Endothelial cell of umbilical vein (primary cell): Measurements from ENCODE around the gene DDHD1. TPM values are rescaled to one million over a fixed set of nuclear protein-coding genes. Genes with fewer than 3 reads are reported as not detected.
"Not testable (repeated sequence)": the region's sequence is repeated elsewhere in the genome, so short reads cannot be mapped to it uniquely, and the experiment has no call there.

Experiments used
- BruUV-seq: library from RNA; stranded (reverse); fragments of 400-500 nt; replicated peaks from 2 replicates; lab custom pipeline; 2021; lab: Mats Ljungman, UMichigan
- CTCF ChIA-PET: fragments of 300-600, 350-600 bp; sonication (Branson Sonifier 250); formaldehyde crosslinking; loops from one replicate; lab custom pipeline; 2021; ENCODE audit warnings: antibody characterized with exemption, inconsistent platforms; lab: Charles Lee
- POLR2A ChIA-PET: fragments of 300-600, 350-600 bp; sonication (Branson Sonifier 250); formaldehyde crosslinking; loops from one replicate; lab custom pipeline; 2021; ENCODE audit warnings: antibody characterized with exemption, inconsistent platforms; lab: Charles Lee
- DNase-seq: peaks from one replicate; pipeline ENCODE4 v3.0.0-alpha.2; 2011; ENCODE audit warnings: low read depth, low spot score
- FAIRE-seq: peaks from 2 replicates; lab custom pipeline; 2011; peaks lifted over from hg19 to GRCh38; lab: Jason Lieb, UNC
- H2AFZ ChIP-seq: 2 replicates; pipeline ENCODE4 v1.6.0; 2012; ENCODE audit warnings: low read depth, low read length, control low read depth, inconsistent platforms
- H3K27ac ChIP-seq: 2 replicates; pipeline ENCODE4 v1.5.1; 2011; ENCODE audit warnings: low read depth, mild to moderate bottlenecking, control low read depth, low read length, moderate library complexity; ENCODE audit not compliant: insufficient read depth
- H3K27me3 ChIP-seq, 2 experiments: 2 replicates each; pipeline versions ENCODE4 v1.6.0 to v1.6.1; 2011; ENCODE audit warnings: low read length in 2 of 2, mixed read lengths in 1 of 2; ENCODE audit not compliant: control insufficient read depth in 2 of 2, insufficient read depth in 2 of 2
- H3K36me3 ChIP-seq, 2 experiments: 2 replicates in 1 of 2; 3 replicates in 1 of 2; pipeline ENCODE4 v1.5.1; 2011; ENCODE audit warnings: low read length in 2 of 2, mild to moderate bottlenecking in 1 of 2, moderate library complexity in 1 of 2; ENCODE audit not compliant: control insufficient read depth in 2 of 2, insufficient read depth in 2 of 2; ENCODE audit errors: extremely low read depth in 1 of 2
- H3K4me1 ChIP-seq: 3 replicates; pipeline ENCODE4 v1.5.1; 2011; ENCODE audit warnings: mild to moderate bottlenecking, low read length; ENCODE audit not compliant: control insufficient read depth, insufficient read depth; ENCODE audit errors: extremely low read depth
- H3K4me2 ChIP-seq: 2 replicates; pipeline ENCODE4 v1.6.1; 2011; ENCODE audit warnings: low read length, control low read depth, mixed read lengths; ENCODE audit not compliant: insufficient read depth
- H3K4me3 ChIP-seq, 3 experiments: fragments of 200-600 bp in 1 of 3; sonication (generic), shearing (Covaris generic) in 1 of 3; replicated peaks in 1 of 3; 2 replicates each; pipeline ENCODE4 v1.5.1; 2011 to 2016; ENCODE audit warnings: control low read depth in 3 of 3, low read length in 3 of 3, mild to moderate bottlenecking in 2 of 3, inconsistent platforms in 1 of 3, low read depth in 1 of 3, moderate library complexity in 1 of 3; ENCODE audit not compliant: insufficient read depth in 1 of 3
- H3K79me2 ChIP-seq: 2 replicates; pipeline ENCODE4 v1.6.0; 2012; ENCODE audit warnings: low read length, inconsistent platforms; ENCODE audit not compliant: control insufficient read depth, insufficient read depth
- H3K9ac ChIP-seq: replicated peaks from 2 replicates; pipeline ENCODE3; 2011; ENCODE audit warnings: low read length, control low read depth; ENCODE audit not compliant: insufficient read depth; ENCODE audit errors: extremely low read depth
- H3K9me1 ChIP-seq: replicated peaks from 3 replicates; pipeline ENCODE4 v1.6.0; 2011; ENCODE audit warnings: mild to moderate bottlenecking, low read length; ENCODE audit not compliant: control insufficient read depth, insufficient read depth; ENCODE audit errors: extremely low read depth
- H3K9me3 ChIP-seq: replicated peaks from 2 replicates; pipeline ENCODE4 v1.5.1; 2012; ENCODE audit warnings: low read length, inconsistent platforms; ENCODE audit not compliant: control insufficient read depth, insufficient read depth
- H4K20me1 ChIP-seq: replicated peaks from 2 replicates; pipeline ENCODE3; 2011; ENCODE audit warnings: mild to moderate bottlenecking, low read length; ENCODE audit not compliant: control insufficient read depth, insufficient read depth; ENCODE audit errors: extremely low read depth
- EZH2 ChIP-seq: IDR thresholded peaks from 2 replicates; pipeline ENCODE4 v1.6.1; 2012; ENCODE audit warnings: borderline replicate concordance, low read depth, mild to moderate bottlenecking, moderate library complexity, low read length, inconsistent platforms; ENCODE audit not compliant: severe bottlenecking
- FOS ChIP-seq: IDR thresholded peaks from 2 replicates; pipeline ENCODE4 v1.6.1; 2011; ENCODE audit warnings: mild to moderate bottlenecking, low read length, moderate library complexity, borderline replicate concordance; ENCODE audit not compliant: insufficient read depth
- GATA2 ChIP-seq: IDR thresholded peaks from 2 replicates; pipeline ENCODE4 v1.7.0; 2011; ENCODE audit warnings: low read depth, mild to moderate bottlenecking, moderate library complexity, mixed read lengths, low read length; ENCODE audit not compliant: insufficient read length, insufficient read depth
- JUN ChIP-seq: IDR thresholded peaks from 2 replicates; pipeline ENCODE4 v1.6.1; 2011; ENCODE audit warnings: borderline replicate concordance, low read depth; ENCODE audit not compliant: insufficient read length, insufficient read depth
- MAX ChIP-seq: IDR thresholded peaks from 2 replicates; pipeline ENCODE4 v1.6.1; 2011; ENCODE audit not compliant: insufficient read depth, insufficient read length
- MYC ChIP-seq: IDR thresholded peaks from one replicate; pipeline ENCODE4 v1.6.1; 2011; ENCODE audit warnings: mild to moderate bottlenecking, low read depth, low read length
- POLR2A ChIP-seq: IDR thresholded peaks from 2 replicates; pipeline ENCODE4 v1.6.1; 2012; ENCODE audit warnings: low read depth, mild to moderate bottlenecking, control low read depth, low read length
- POLR2AphosphoS5 ChIP-seq: IDR thresholded peaks from 2 replicates; pipeline ENCODE4 v1.6.1; 2012; ENCODE audit warnings: low read depth, mild to moderate bottlenecking, control low read depth, low read length, moderate library complexity; ENCODE audit not compliant: insufficient read depth
- dilution Hi-C: fragments of 300-500 bp; cut with MboI; formaldehyde crosslinking; loops from one replicate; pipeline ENCODE4 v1.15.0; 2019; ENCODE audit warnings: low sequenced_read_pairs; ENCODE audit not compliant: extremely low pct_ligation_motif_present
- intact Hi-C: fragments of 100-400 bp; cut with micrococcal nuclease; formaldehyde crosslinking; loops from one replicate; pipeline ENCODE4 v1.10.0; 2022
- polyA plus RNA-seq, 4 experiments: library from polyadenylated mRNA; depleted of rRNA in 3 of 4; stranded (reverse) in 3 of 4; unstranded in 1 of 4; fragments of >200 nt; gene quantifications; 2 replicates each; pipeline versions ENCODE4 v1.2.1 to v1.2.3, GENCODE V29; 2011 to 2012; ENCODE audit warnings: missing spikeins in 1 of 4
- total RNA-seq: library from RNA; stranded (reverse); gene quantifications from 2 replicates; pipeline ENCODE4 v1.2.3, GENCODE V29; 2021
- TF ChIP-seq, protein P1 (sequence below), 2 donors: IDR thresholded peaks; 1 replicate in 1 of 2; 2 replicates in 1 of 2; pipeline ENCODE4 v1.5.1; 2011; ENCODE audit warnings: low read length in 2 of 2, mild to moderate bottlenecking in 2 of 2, moderate library complexity in 2 of 2, control low read depth in 1 of 2, inconsistent platforms in 1 of 2, low read depth in 1 of 2; ENCODE audit not compliant: insufficient read depth in 1 of 2; ENCODE audit errors: extremely low read depth in 1 of 2

Gene DDHD1
- total and polyA plus RNA-seq, 2 donors (not counting 3 experiments of a cell fraction or from before 2014, with no cell fraction given) = 2.7 to 12.4 TPM

DNA sequence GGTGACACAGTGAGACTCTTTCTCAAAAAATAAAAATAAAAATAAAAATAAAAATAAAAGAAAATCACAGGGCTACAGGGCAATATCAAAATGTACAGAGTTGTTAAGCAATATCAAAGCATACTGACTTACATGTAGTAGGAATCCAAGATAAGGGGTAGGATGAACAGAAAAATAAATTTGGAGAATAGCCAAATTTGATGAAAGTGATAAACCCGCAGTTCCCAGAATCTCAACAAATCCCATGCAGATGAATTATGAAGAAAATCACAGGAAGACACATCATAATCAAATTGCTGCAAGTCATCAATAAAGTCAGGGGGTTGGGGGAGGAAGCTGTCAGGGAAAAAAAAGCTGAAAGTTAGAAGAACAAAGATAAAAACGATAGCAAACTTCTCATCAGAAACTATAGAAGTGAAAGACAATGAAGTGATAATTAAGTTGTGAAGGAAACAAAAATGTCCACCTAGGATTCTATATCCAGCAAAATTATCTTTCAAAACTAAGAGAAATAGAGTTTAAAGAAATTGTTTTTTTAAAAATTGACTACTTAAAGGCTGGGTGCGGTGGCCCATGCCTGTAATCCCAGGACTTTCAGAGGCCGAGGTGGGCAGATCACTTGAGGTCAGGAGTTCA lies 15.4 kb downstream of the DDHD1 start:
- Histone ChIP-seq H3K4me1 (no peaks in the 10 kb centered on the region), H3K9me3 (peaks cover 1% of the 10 kb centered on the region), H2AFZ (no peak overlapping the region), H3K4me3 (no peak overlapping the region), H3K36me3 (no peaks in the 10 kb centered on the region), H3K79me2 (peaks cover 5% of the 10 kb centered on the region), H3K27ac (no peak overlapping the region), H3K9me1 (no peaks in the 10 kb centered on the region), H3K27me3 (no peaks in the 10 kb centered on the region), H3K9ac (no peak overlapping the region), H4K20me1 (no peaks in the 10 kb centered on the region), H3K4me2 (no peak overlapping the region)
- TF ChIP-seq EZH2 (no peak), POLR2A (no peak), GATA2 (no peak), JUN (no peak), MYC (no peak), FOS (no peak), POLR2AphosphoS5 (no peak), MAX (no peak)
- TF ChIP-seq, protein P1, sequence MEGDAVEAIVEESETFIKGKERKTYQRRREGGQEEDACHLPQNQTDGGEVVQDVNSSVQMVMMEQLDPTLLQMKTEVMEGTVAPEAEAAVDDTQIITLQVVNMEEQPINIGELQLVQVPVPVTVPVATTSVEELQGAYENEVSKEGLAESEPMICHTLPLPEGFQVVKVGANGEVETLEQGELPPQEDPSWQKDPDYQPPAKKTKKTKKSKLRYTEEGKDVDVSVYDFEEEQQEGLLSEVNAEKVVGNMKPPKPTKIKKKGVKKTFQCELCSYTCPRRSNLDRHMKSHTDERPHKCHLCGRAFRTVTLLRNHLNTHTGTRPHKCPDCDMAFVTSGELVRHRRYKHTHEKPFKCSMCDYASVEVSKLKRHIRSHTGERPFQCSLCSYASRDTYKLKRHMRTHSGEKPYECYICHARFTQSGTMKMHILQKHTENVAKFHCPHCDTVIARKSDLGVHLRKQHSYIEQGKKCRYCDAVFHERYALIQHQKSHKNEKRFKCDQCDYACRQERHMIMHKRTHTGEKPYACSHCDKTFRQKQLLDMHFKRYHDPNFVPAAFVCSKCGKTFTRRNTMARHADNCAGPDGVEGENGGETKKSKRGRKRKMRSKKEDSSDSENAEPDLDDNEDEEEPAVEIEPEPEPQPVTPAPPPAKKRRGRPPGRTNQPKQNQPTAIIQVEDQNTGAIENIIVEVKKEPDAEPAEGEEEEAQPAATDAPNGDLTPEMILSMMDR (IDR thresholded peaks at IDR 0.05; ENCODE audit: extremely low read depth in 1 of 2, insufficient read depth in 1 of 2, low read depth in 1 of 2, low read length in 2 of 2) = no peak
- dilution Hi-C loops (no loop called here), intact Hi-C loops (no loop called here)
- no TSS peak for BruUV-seq
- ChIA-PET POLR2A (no interaction called here), CTCF (no interaction called here)
- no peak for FAIRE-seq
- DNase-seq = no peak

- dilution Hi-C loops, H3K9me1 ChIP-seq, H3K27ac ChIP-seq, H3K4me3 ChIP-seq, intact Hi-C loops, H3K27me3 ChIP-seq, H3K4me1 ChIP-seq, CTCF ChIA-PET, H3K4me2 ChIP-seq, H3K36me3 ChIP-seq, H2AFZ ChIP-seq, H4K20me1 ChIP-seq, H3K79me2 ChIP-seq, H3K9me3 ChIP-seq, DNase-seq, BruUV-seq, FAIRE-seq, POLR2A ChIA-PET, H3K9ac ChIP-seq: not testable (repeated sequence)
Measured at GRCh38 chr14:53130491-53130890, 22.6 kb downstream of the DDHD1 start.
